Activated CD4-positive, alpha-beta T cell treated with anti-CD3 and anti-CD28 coated beads, Interleukin-2, amount 10 ng/mL, durations not matched to agents 7 days and 5 days (primary cell): ENCODE measurements around the gene PDE6B. TPM values are rescaled to one million over a fixed set of nuclear protein-coding genes. Genes with fewer than 3 reads are reported as not detected.
A peak's percentile ranks its signal among the peaks of the same experiment; 100 is the strongest.
"Not testable (repeated sequence)": the region's sequence is repeated elsewhere in the genome, so short reads cannot be mapped to it uniquely, and the experiment has no call there.

Source experiments
- CTCF ChIA-PET: fragments of 350-600 bp; sonication (Branson Sonifier 250); formaldehyde crosslinking; loops from one replicate; lab custom pipeline; 2021; ENCODE audit warnings: antibody characterized with exemption; lab: Charles Lee
- POLR2A ChIA-PET: fragments of 350-600 bp; sonication (Branson Sonifier 250); formaldehyde crosslinking; loops from one replicate; lab custom pipeline; 2021; ENCODE audit warnings: antibody characterized with exemption; lab: Charles Lee
- DNase-seq: peaks from one replicate; pipeline ENCODE4 v3.0.0-alpha.2; 2020
- H3K27ac Mint-ChIP-seq: one replicate; pipeline ENCODE4 v1.8.0; 2021; ENCODE audit warnings: mild to moderate bottlenecking, moderate library complexity, mixed read lengths
- H3K27me3 Mint-ChIP-seq: one replicate; pipeline ENCODE4 v1.8.0; 2021; ENCODE audit warnings: mixed read lengths
- H3K36me3 Mint-ChIP-seq: one replicate; pipeline ENCODE4 v1.8.0; 2021; ENCODE audit warnings: low read depth, mixed read lengths
- H3K4me1 Mint-ChIP-seq: one replicate; pipeline ENCODE4 v1.8.0; 2021; ENCODE audit warnings: mixed read lengths
- H3K4me3 Mint-ChIP-seq: one replicate; pipeline ENCODE4 v1.8.0; 2021; ENCODE audit warnings: mild to moderate bottlenecking, moderate library complexity, mixed read lengths
- H3K9me3 Mint-ChIP-seq: one replicate; pipeline ENCODE4 v1.8.0; 2021; ENCODE audit warnings: mixed read lengths
- total RNA-seq, 2 experiments: library from RNA; stranded (reverse); gene quantifications; one replicate each; pipeline ENCODE4 v1.2.3, GENCODE V29; 2021

The PDE6B gene
- total RNA-seq, 2 experiments from 2014 or later = 15.9 to 18.7 TPM

GRCh38 chr4:588351-588849 is 37.0 kb upstream of the PDE6B start:
- POLR2A ChIA-PET = no interaction called here
- Mint-ChIP-seq H3K4me1 (no peaks in the 10 kb centered on the region), H3K4me3 (no peak overlapping the region), H3K9me3 (peaks cover 11% of the 10 kb centered on the region), H3K27me3 (no peaks in the 10 kb centered on the region), H3K27ac (no peak overlapping the region), H3K36me3 (no peaks in the 10 kb centered on the region)
- no peak for DNase-seq
- CTCF ChIA-PET = no interaction called here

GRCh38 chr4:589219-589963 is 36.0 kb upstream of the PDE6B start:
- H3K27me3 Mint-ChIP-seq = no peaks in the 10 kb centered on the region
- POLR2A ChIA-PET = no interaction called here
- H3K36me3 Mint-ChIP-seq = no peaks in the 10 kb centered on the region
- CTCF ChIA-PET = no interaction called here
- no peak overlapping the region for H3K27ac Mint-ChIP-seq
- no peaks in the 10 kb centered on the region for H3K4me1 Mint-ChIP-seq
- no peak for DNase-seq
- H3K9me3 Mint-ChIP-seq = peaks cover 5% of the 10 kb centered on the region
- no peak overlapping the region for H3K4me3 Mint-ChIP-seq

- Mint-ChIP-seq H3K9me3 (peaks cover 6% of the 10 kb centered on the region), H3K4me1 (no peaks in the 10 kb centered on the region)
- POLR2A ChIA-PET = no interaction called here
Observed at GRCh38 chr4:590313-590841, 35.0 kb upstream of the PDE6B start.

DNA sequence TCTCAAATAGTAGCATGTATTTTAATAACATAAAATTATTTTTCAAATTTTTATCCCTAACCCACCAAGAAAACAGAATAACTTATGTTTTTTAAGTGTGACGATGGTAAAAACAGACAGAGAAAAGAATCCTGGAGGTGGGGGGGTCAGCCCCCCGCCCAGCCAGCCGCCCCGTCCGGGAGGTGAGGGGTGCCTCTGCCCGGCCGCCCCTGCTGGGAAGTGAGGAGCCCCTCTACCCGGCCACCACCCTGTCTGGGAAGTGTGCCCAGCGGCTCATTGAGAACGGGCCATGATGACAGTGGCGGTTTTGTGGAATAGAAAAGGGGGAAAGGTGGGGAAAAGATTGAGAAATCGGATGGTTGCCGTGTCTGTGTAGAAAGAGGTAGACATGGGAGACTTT is 33.2 kb upstream of the PDE6B start:
- H3K4me3 Mint-ChIP-seq, H3K27ac Mint-ChIP-seq, H3K9me3 Mint-ChIP-seq, H3K36me3 Mint-ChIP-seq, POLR2A ChIA-PET, CTCF ChIA-PET, DNase-seq, H3K4me1 Mint-ChIP-seq: not testable (repeated sequence)
- H3K27me3 Mint-ChIP-seq = peaks cover 11% of the 10 kb centered on the region

More at GRCh38 chr4:590313-590841, 35.0 kb upstream of the PDE6B start:
- DNase-seq = no peak
- no peak overlapping the region for H3K27ac Mint-ChIP-seq
- H3K4me3 Mint-ChIP-seq = no peak overlapping the region
- H3K36me3 Mint-ChIP-seq = no peaks in the 10 kb centered on the region
- CTCF ChIA-PET = no interaction called here
- H3K27me3 Mint-ChIP-seq = no peaks in the 10 kb centered on the region

GRCh38 chr4:592825-593520 is 32.4 kb upstream of the PDE6B start:
- Mint-ChIP-seq H3K36me3 (no peaks in the 10 kb centered on the region), H3K9me3 (peaks cover 11% of the 10 kb centered on the region), H3K27me3 (peaks cover 15% of the 10 kb centered on the region), H3K27ac (no peak overlapping the region), H3K4me3 (no peak overlapping the region), H3K4me1 (no peaks in the 10 kb centered on the region)
- ChIA-PET POLR2A (no interaction called here), CTCF (no interaction called here)
- no peak for DNase-seq

GRCh38 chr4:598925-599324 is 26.4 kb upstream of the PDE6B start:
- ChIA-PET CTCF (no interaction called here), POLR2A (no interaction called here)
- H3K36me3 Mint-ChIP-seq = no peaks in the 10 kb centered on the region
- peaks cover 7% of the 10 kb centered on the region for H3K9me3 Mint-ChIP-seq
- peaks cover 2% of the 10 kb centered on the region for H3K4me1 Mint-ChIP-seq
- peaks cover 15% of the 10 kb centered on the region for H3K27me3 Mint-ChIP-seq
- no peak for DNase-seq
- H3K4me3 Mint-ChIP-seq = no peak overlapping the region
- no peak overlapping the region for H3K27ac Mint-ChIP-seq

DNA sequence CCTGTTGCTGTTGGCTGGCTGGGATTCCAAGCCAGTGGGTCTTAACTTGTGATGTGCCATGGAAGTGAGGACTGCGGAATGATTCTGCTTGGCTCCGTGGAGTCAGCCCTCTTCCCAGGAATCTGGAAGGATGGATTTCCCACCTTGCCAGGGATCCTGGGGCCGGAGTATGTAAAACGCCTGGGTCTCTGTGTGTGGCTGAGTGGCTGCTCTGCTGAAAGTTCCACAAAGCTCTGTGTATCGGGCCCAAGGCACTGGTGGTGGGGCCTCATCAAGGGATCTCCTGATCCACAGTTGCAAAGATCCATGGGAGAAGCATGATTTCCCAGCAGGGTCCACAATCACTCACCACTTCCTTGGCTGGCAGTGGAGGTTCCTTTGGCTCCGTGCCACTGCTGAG is 25.2 kb upstream of the PDE6B start:
- Mint-ChIP-seq H3K9me3 (peaks cover 7% of the 10 kb centered on the region), H3K27ac (no peak overlapping the region), H3K36me3 (no peaks in the 10 kb centered on the region), H3K27me3 (peaks cover 15% of the 10 kb centered on the region), H3K4me1 (peaks cover 5% of the 10 kb centered on the region), H3K4me3 (no peak overlapping the region)
- CTCF ChIA-PET = no interaction called here
- DNase-seq = no peak
- POLR2A ChIA-PET = no interaction called here

DNA sequence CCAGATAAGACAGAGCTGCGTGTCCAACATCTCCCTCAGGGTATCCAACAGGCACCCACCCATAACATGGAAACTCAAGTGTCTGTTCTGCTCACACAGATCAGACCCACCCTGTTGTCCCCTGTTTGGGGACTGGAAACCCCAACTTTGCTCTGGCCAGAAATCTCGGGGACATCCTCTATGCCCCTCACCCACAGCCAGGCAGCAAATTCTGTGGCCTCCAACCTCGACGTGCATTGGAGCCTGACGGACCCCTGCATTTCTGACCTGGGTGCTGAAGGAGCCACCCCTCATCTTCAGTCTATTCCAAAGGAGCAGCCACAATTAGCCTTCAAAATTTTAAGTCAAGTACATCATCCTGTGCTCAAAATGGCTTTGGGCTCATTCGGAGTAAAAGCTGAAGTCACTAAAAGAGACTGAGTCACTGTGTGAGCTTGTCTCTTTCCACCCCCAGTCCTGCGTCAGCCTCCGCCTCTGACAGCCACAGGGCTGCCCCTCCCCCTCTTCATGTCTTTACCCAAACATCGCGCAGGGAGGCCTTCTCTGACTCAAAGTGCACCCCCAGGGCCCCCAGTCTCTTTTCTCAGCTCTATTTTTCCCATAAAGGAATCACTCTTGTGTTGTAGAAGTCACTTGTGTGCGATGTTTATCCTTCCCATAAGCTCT is 24.4 kb upstream of the PDE6B start:
- no peak overlapping the region for H3K4me3 Mint-ChIP-seq
- CTCF ChIA-PET = no interaction called here
- peaks cover 3% of the 10 kb centered on the region for H3K9me3 Mint-ChIP-seq
- POLR2A ChIA-PET = no interaction called here
- no peak for DNase-seq
- H3K27ac Mint-ChIP-seq = no peak overlapping the region
- H3K4me1 Mint-ChIP-seq = peaks cover 5% of the 10 kb centered on the region
- peaks cover 10% of the 10 kb centered on the region for H3K27me3 Mint-ChIP-seq
- H3K36me3 Mint-ChIP-seq = no peaks in the 10 kb centered on the region

GRCh38 chr4:601612-602558 is 23.5 kb upstream of the PDE6B start:
- H3K9me3 Mint-ChIP-seq = peaks cover 3% of the 10 kb centered on the region
- H3K27me3 Mint-ChIP-seq = peaks cover 6% of the 10 kb centered on the region
- POLR2A ChIA-PET = no interaction called here
- H3K27ac Mint-ChIP-seq = no peak overlapping the region
- H3K4me1 Mint-ChIP-seq = peaks cover 5% of the 10 kb centered on the region
- DNase-seq = no peak
- no peaks in the 10 kb centered on the region for H3K36me3 Mint-ChIP-seq
- CTCF ChIA-PET = no interaction called here
- no peak overlapping the region for H3K4me3 Mint-ChIP-seq

GRCh38 chr4:602559-602942 is 22.8 kb upstream of the PDE6B start:
- POLR2A ChIA-PET = no interaction called here
- peaks cover 5% of the 10 kb centered on the region for H3K4me1 Mint-ChIP-seq
- peak; percentile 48 for DNase-seq
- H3K4me3 Mint-ChIP-seq = no peak overlapping the region
- H3K36me3 Mint-ChIP-seq = no peaks in the 10 kb centered on the region
- H3K9me3 Mint-ChIP-seq = peaks cover 3% of the 10 kb centered on the region
- no peak overlapping the region for H3K27ac Mint-ChIP-seq
- CTCF ChIA-PET = no interaction called here
- peaks cover 2% of the 10 kb centered on the region for H3K27me3 Mint-ChIP-seq

- Mint-ChIP-seq H3K36me3 (no peaks in the 10 kb centered on the region), H3K9me3 (no peaks in the 10 kb centered on the region), H3K27me3 (no peaks in the 10 kb centered on the region), H3K4me3 (no peak overlapping the region), H3K4me1 (peaks cover 5% of the 10 kb centered on the region), H3K27ac (no peak overlapping the region)
- ChIA-PET CTCF (no interaction called here), POLR2A (no interaction called here)
- DNase-seq = no peak
Observed at GRCh38 chr4:604131-604530, 21.2 kb upstream of the PDE6B start.

DNA sequence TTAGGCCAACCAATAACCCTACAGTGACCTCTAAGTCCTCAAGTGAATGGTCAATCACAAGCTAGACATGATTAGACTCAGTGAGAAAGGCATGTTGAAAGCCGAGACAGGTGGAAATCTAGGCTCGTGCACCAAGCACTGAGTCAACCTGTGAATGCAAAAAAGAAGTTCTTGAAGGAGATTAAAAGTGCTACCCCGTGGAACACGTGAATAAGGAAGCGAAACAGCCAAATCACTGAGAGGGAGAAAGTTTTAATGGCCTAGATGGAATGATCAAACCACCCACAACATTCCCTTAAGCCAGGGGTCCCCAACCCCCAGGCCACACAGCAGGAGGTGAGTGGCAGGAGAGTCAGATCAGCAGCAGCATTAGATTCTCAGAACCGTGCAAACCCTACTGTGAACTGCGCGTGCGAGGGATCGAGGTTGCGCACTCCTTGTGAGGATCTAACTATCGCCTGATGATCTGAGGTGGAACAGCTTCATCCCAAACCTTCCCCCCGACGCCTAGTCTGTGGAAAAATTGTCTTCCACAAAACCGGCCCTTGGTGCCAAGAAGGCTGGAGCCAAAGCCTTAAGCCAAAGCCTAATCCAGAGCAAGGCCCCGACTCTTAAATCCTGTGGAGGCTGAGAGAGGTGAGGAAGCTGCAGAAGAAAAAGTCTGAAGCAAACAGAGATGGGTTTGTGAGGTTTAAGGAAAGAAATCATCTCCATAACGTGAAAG is 19.5 kb upstream of the PDE6B start:
- no peak overlapping the region for H3K4me3 Mint-ChIP-seq
- H3K4me1 Mint-ChIP-seq = peaks cover 5% of the 10 kb centered on the region
- H3K36me3 Mint-ChIP-seq = no peaks in the 10 kb centered on the region
- H3K27ac Mint-ChIP-seq = no peak overlapping the region
- H3K27me3 Mint-ChIP-seq = peaks cover 3% of the 10 kb centered on the region
- POLR2A ChIA-PET = no interaction called here
- DNase-seq = no peak
- CTCF ChIA-PET = interaction anchor here (1.4 kb wide), 1 partner anchor 13 kb away, joined by 3 read pairs; no protein-coding TSS in a partner anchor
- H3K9me3 Mint-ChIP-seq = peaks cover 4% of the 10 kb centered on the region
